ENCODE data around the gene VPS33B. TPM values are rescaled to one million over a fixed set of nuclear protein-coding genes. Genes with fewer than 3 reads are reported as not detected.

The VPS33B gene
- total RNA-seq, 2 experiments from 2014 or later = 3.9 to 13.0 TPM

DNA sequence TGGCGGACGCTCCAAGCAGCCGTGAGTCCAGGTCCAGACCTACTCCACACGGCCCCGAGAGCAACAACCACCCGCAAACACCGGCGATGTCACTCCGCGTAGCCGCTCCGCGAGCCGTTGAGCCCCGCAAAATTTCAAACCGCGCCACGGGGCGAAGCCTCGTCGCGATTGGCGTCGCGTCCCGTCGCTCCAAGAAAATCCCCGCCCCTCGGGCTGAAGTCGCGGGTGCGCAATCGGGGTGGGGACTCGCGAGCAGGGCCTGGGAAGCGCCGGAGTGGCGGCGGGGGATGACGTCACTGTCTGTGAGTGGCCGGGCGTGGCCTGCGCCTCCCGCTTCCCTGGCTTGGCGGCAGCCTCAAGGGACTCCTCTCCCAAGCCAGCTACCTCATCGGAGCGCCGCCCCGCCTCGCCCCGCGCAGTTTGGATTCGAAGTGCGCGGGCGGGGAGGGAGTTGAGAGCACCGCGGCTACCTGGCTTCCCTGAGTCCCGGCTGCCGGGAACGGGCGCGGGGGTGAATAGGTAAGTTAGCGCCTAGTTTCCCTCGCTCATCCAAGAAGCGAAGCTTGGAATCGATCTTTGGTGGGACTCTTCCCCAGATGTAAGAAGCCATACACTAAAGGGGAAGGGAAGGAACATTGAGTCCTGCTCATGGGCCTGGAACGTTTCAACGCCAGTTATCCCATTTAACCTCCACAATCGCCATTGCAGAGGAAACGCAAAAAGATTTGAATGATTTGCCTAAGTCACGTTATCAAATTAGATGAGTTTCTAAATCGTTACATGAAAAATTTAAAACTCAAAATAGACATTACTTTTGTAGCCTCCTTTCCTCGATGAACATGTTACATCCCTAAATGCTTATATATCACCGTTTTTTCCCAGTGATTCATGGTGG lies 27.7 kb downstream of the VPS33B start, which contains the start of gene PRC1:
Gene PRC1 (minus strand): TSS at position 119 of the 895 bp plus-strand sequence. CDS start 118 bp downstream, at position 1.
- H2AFZ ChIP-seq (ENCODE audit: low read length) = peak within 1 kb of the TSS; percentile 86
- ChIA-PET CTCF (ENCODE audit: unreplicated experiment) (no interaction called here), POLR2A (interaction anchor here (0.5 to 1.2 kb wide), 5 partner anchors 10 to 1640 kb away, joined by 3 to 6 read pairs (median 3); partner anchors contain the start of gene UNC45A)
- BruUV-seq (replicated peaks) = TSS peak; percentile 86
- H3K36me3 ChIP-seq (ENCODE audit: insufficient read depth, low read length) = peaks cover 47% of the 10 kb centered on the region
- H3K4me1 ChIP-seq (ENCODE audit: insufficient read depth, low read length, poor library complexity, severe bottlenecking) = peaks cover 30% of the 10 kb centered on the region
- H3K27ac ChIP-seq (ENCODE audit: low read depth, low read length, poor library complexity, severe bottlenecking) = peak within 1 kb of the TSS; percentile 68
- peaks cover 2% of the 10 kb centered on the region for H4K20me1 ChIP-seq (ENCODE audit: insufficient read depth, low read length)
- no peaks in the 10 kb centered on the region for H3K9me3 ChIP-seq (ENCODE audit: low read length)
- peak; percentile 98 for DNase-seq (ENCODE audit: low spot score)
- H3K4me2 ChIP-seq (ENCODE audit: low read length) = peak within 1 kb of the TSS; percentile 97
- TF ChIP-seq EZH2phosphoT487 (IDR thresholded peaks at IDR 0.05; ENCODE audit: borderline replicate concordance, low read depth, low read length) = no peak
- TF ChIP-seq, protein P1, sequence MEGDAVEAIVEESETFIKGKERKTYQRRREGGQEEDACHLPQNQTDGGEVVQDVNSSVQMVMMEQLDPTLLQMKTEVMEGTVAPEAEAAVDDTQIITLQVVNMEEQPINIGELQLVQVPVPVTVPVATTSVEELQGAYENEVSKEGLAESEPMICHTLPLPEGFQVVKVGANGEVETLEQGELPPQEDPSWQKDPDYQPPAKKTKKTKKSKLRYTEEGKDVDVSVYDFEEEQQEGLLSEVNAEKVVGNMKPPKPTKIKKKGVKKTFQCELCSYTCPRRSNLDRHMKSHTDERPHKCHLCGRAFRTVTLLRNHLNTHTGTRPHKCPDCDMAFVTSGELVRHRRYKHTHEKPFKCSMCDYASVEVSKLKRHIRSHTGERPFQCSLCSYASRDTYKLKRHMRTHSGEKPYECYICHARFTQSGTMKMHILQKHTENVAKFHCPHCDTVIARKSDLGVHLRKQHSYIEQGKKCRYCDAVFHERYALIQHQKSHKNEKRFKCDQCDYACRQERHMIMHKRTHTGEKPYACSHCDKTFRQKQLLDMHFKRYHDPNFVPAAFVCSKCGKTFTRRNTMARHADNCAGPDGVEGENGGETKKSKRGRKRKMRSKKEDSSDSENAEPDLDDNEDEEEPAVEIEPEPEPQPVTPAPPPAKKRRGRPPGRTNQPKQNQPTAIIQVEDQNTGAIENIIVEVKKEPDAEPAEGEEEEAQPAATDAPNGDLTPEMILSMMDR (conservative IDR thresholded peaks at IDR 0.05; ENCODE audit: low read length) = no peak
- intact Hi-C loops (cut with micrococcal nuclease; ENCODE audit: unreplicated experiment) = loop anchor here (1.0 to 10.0 kb wide), 4 partner anchors 28 to 760 kb away; partner anchors contain the start of genes CIB1, GDPGP1, RCCD1 and UNC45A
- peaks cover 67% of the 10 kb centered on the region for H3K79me2 ChIP-seq (ENCODE audit: insufficient read depth, low read depth, low read length)
- peak within 1 kb of the TSS; percentile 84 for H3K4me3 ChIP-seq (ENCODE audit: low read depth, low read length, poor library complexity, severe bottlenecking)
- H3K9me2 ChIP-seq (ENCODE audit: insufficient read depth, low read length) = no peaks in the 10 kb centered on the region

DNA sequence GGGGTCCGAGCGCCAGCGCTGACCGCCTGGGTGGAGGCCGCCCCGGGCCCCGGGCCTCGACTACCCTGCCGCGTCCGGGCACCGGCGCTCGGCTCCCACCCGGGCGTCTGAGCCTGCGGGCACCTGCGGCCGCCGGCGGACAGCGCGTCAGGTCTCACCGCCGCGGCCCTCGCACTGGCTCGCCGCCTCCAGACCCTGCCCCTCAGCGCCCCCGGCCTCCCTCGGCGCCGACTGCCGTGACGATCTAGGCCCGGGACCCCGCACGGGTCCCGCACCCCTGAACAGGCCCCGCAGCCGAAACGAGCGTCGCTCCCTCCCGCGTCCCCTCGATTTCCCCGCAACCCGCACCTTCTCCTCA lies 28.4 kb downstream of the VPS33B start:
- peak overlapping the region; percentile 97 for H3K4me2 ChIP-seq (ENCODE audit: low read length)
- DNase-seq (ENCODE audit: low spot score) = peak; percentile 48

More for the DNA sequence above, 28.4 kb downstream of the VPS33B start:
- Histone ChIP-seq H3K27ac (ENCODE audit: low read depth, low read length, poor library complexity, severe bottlenecking) (peak overlapping the region; percentile 68), H3K4me1 (ENCODE audit: insufficient read depth, low read length, poor library complexity, severe bottlenecking) (peaks cover 36% of the 10 kb centered on the region), H3K4me3 (ENCODE audit: low read depth, low read length, poor library complexity, severe bottlenecking) (peak overlapping the region; percentile 84), H3K36me3 (ENCODE audit: insufficient read depth, low read length) (peaks cover 43% of the 10 kb centered on the region), H3K9me2 (ENCODE audit: insufficient read depth, low read length) (no peaks in the 10 kb centered on the region), H3K9me3 (ENCODE audit: low read length) (no peaks in the 10 kb centered on the region), H3K79me2 (ENCODE audit: insufficient read depth, low read depth, low read length) (peaks cover 74% of the 10 kb centered on the region), H4K20me1 (ENCODE audit: insufficient read depth, low read length) (peaks cover 5% of the 10 kb centered on the region), H2AFZ (ENCODE audit: low read length) (peak overlapping the region; percentile 55)
- no TSS peak for BruUV-seq (replicated peaks)
- POLR2A ChIA-PET = interaction anchor here (0.5 to 1.2 kb wide), 5 partner anchors 9 to 1639 kb away, joined by 3 to 6 read pairs (median 3); partner anchors contain the start of gene UNC45A
- TF ChIP-seq EZH2phosphoT487 (IDR thresholded peaks at IDR 0.05; ENCODE audit: borderline replicate concordance, low read depth, low read length) = no peak
- TF ChIP-seq, protein P1 (conservative IDR thresholded peaks at IDR 0.05; ENCODE audit: low read length) = no peak
- CTCF ChIA-PET (ENCODE audit: unreplicated experiment) = no interaction called here
- intact Hi-C loops (cut with micrococcal nuclease; ENCODE audit: unreplicated experiment) = loop anchor here (1.0 to 10.0 kb wide), 4 partner anchors 28 to 759 kb away; partner anchors contain the start of genes CIB1, GDPGP1, RCCD1 and UNC45A
